PC-9 (cell line): ENCODE data around the gene ATP4A. TPM values are rescaled to one million over a fixed set of nuclear protein-coding genes. Genes with fewer than 3 reads are reported as not detected.

ENCODE experiments used
- BruUV-seq: library from RNA; stranded (reverse); fragments of 400-500 nt; replicated peaks from 2 replicates; lab custom pipeline; 2021; lab: Mats Ljungman, UMichigan
- CTCF ChIA-PET: fragments of 300-600 bp; sonication (Branson Sonifier 250); formaldehyde crosslinking; loops from one replicate; lab custom pipeline; 2022; ENCODE audit warnings: antibody characterized with exemption; lab: Charles Lee
- POLR2A ChIA-PET: fragments of 300-600 bp; sonication (Branson Sonifier 250); formaldehyde crosslinking; loops from one replicate; lab custom pipeline; 2022; ENCODE audit warnings: antibody characterized with exemption; ENCODE audit not compliant: unreplicated experiment; lab: Charles Lee
- DNase-seq, 2 experiments: peaks; one replicate each; pipeline versions ENCODE4 v3.0.0 to v3.0.0-alpha.2; 2015 to 2022; ENCODE audit warnings: mixed read lengths in 1 of 2
- H2AFZ ChIP-seq: fragments of 200-600 bp; sonication (generic); 2 replicates; pipeline ENCODE4 v1.8.1; 2017; ENCODE audit warnings: antibody characterized with exemption
- H3F3A ChIP-seq: fragments of 200-600 bp; sonication (generic); 2 replicates; pipeline ENCODE4 v1.8.1; 2017; ENCODE audit warnings: antibody characterized with exemption, mild to moderate bottlenecking, low read depth; ENCODE audit not compliant: insufficient read depth
- H3K27ac ChIP-seq: fragments of 200-600 bp; sonication (generic); 2 replicates; pipeline ENCODE4 v1.6.1; 2016; ENCODE audit warnings: mixed run types
- H3K27me3 ChIP-seq: fragments of 200-600 bp; sonication (generic); 2 replicates; pipeline ENCODE4 v1.6.1; 2016; ENCODE audit warnings: low read depth, mixed run types; ENCODE audit not compliant: insufficient read depth
- H3K36me3 ChIP-seq: fragments of 200-600 bp; sonication (generic); 2 replicates; pipeline ENCODE4 v1.6.1; 2016; ENCODE audit warnings: low read depth, mixed run types
- H3K4me1 ChIP-seq: fragments of 200-600 bp; sonication (generic); replicated peaks from 2 replicates; pipeline ENCODE4 v1.6.1; 2016; ENCODE audit warnings: mixed run types; ENCODE audit not compliant: insufficient read depth
- H3K4me2 ChIP-seq: fragments of 200-600 bp; sonication (generic); 2 replicates; pipeline ENCODE4 v1.6.1; 2017; ENCODE audit warnings: mixed run types
- H3K4me3 ChIP-seq: fragments of 200-600 bp; sonication (generic); 2 replicates; pipeline ENCODE4 v1.6.1; 2016; ENCODE audit warnings: mixed run types
- H3K79me2 ChIP-seq: fragments of 200-600 bp; sonication (generic); 2 replicates; pipeline ENCODE4 v1.6.1; 2017; ENCODE audit warnings: low read depth, mixed run types
- H3K9me2 ChIP-seq: fragments of 200-600 bp; sonication (generic); 2 replicates; pipeline ENCODE4 v1.8.1; 2017; ENCODE audit warnings: mild to moderate bottlenecking; ENCODE audit not compliant: insufficient read depth
- H3K9me3 ChIP-seq: fragments of 200-600 bp; sonication (generic); 2 replicates; pipeline ENCODE4 v1.8.1; 2016; ENCODE audit warnings: low read depth; ENCODE audit not compliant: insufficient read depth
- H4K20me1 ChIP-seq: fragments of 200-600 bp; sonication (generic); 2 replicates; pipeline ENCODE4 v1.8.1; 2017; ENCODE audit not compliant: insufficient read depth
- EZH2 ChIP-seq: fragments of 200-600 bp; sonication (generic); IDR thresholded peaks from 2 replicates; pipeline ENCODE4 v1.8.0; 2017; ENCODE audit warnings: antibody characterized with exemption, low read depth
- intact Hi-C: fragments of 100-400 bp; cut with micrococcal nuclease; formaldehyde crosslinking; loops from one replicate; pipeline ENCODE4 v1.10.0; 2022; ENCODE audit not compliant: unreplicated experiment
- total RNA-seq: library from RNA; stranded (reverse); gene quantifications from 2 replicates; pipeline ENCODE4 v1.2.3, GENCODE V29; 2021
- TF ChIP-seq, protein P1 (sequence below): fragments of 200-600 bp; sonication (generic); conservative IDR thresholded peaks from 2 replicates; pipeline ENCODE4 v1.6.1; 2017; ENCODE audit warnings: mixed run types, antibody characterized with exemption, mild to moderate bottlenecking, moderate library complexity

Gene ATP4A
- total RNA-seq, 1 experiment from 2014 or later, result not detected

- intact Hi-C loops, result no loop called here
- Histone ChIP-seq H3K79me2 (no peaks in the 10 kb centered on the region), H3K9me2 (no peaks in the 10 kb centered on the region), H3F3A (no peaks in the 10 kb centered on the region), H3K4me2 (no peak overlapping the region), H3K4me1 (no peaks in the 10 kb centered on the region), H2AFZ (no peak overlapping the region), H3K27ac (no peak overlapping the region), H3K36me3 (no peaks in the 10 kb centered on the region), H3K9me3 (no peaks in the 10 kb centered on the region), H4K20me1 (no peaks in the 10 kb centered on the region), H3K4me3 (no peak overlapping the region), H3K27me3 (peaks cover 38% of the 10 kb centered on the region)
- ChIA-PET CTCF (interaction anchor here (0.6 kb wide), 1 partner anchor 25 kb away, joined by 3 read pairs; no protein-coding TSS in a partner anchor), POLR2A (no interaction called here)
- BruUV-seq, result no TSS peak
- TF ChIP-seq, protein P1, sequence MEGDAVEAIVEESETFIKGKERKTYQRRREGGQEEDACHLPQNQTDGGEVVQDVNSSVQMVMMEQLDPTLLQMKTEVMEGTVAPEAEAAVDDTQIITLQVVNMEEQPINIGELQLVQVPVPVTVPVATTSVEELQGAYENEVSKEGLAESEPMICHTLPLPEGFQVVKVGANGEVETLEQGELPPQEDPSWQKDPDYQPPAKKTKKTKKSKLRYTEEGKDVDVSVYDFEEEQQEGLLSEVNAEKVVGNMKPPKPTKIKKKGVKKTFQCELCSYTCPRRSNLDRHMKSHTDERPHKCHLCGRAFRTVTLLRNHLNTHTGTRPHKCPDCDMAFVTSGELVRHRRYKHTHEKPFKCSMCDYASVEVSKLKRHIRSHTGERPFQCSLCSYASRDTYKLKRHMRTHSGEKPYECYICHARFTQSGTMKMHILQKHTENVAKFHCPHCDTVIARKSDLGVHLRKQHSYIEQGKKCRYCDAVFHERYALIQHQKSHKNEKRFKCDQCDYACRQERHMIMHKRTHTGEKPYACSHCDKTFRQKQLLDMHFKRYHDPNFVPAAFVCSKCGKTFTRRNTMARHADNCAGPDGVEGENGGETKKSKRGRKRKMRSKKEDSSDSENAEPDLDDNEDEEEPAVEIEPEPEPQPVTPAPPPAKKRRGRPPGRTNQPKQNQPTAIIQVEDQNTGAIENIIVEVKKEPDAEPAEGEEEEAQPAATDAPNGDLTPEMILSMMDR, result no peak
- DNase-seq, result no peak
Measured at GRCh38 chr19:35562336-35562735, 1.1 kb downstream of the ATP4A start.

DNA sequence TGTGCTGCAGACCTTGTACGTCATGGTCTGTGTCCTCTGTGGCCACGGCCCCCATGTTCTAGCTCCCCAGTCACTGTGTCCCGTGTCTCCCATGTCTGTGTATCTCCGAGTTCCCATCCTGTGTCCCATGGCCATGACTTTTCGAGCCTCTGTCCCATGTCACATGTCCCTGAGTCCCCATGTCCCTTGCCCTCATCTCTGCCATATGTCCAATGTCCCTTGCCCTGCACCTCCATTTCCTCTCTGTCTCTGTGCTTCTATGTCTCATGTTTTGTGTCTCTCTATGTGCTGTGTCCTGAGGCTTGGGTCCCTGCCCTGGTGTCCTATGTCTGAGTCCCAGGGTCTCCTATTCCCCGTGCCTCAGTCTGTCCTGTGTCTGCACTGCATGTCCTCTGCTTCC is 2.0 kb downstream of the ATP4A start:
- H3K9me3 ChIP-seq, result no peaks in the 10 kb centered on the region
- POLR2A ChIA-PET, result no interaction called here
- peaks cover 38% of the 10 kb centered on the region for H3K27me3 ChIP-seq
- no peak overlapping the region for H3K27ac ChIP-seq
- H2AFZ ChIP-seq, result no peak overlapping the region
- TF ChIP-seq, protein P1, result no peak
- TF ChIP-seq EZH2, result no peak
- no peaks in the 10 kb centered on the region for H4K20me1 ChIP-seq
- H3K36me3 ChIP-seq, result no peaks in the 10 kb centered on the region
- no peak overlapping the region for H3K4me3 ChIP-seq
- H3K4me1 ChIP-seq, result no peaks in the 10 kb centered on the region
- H3F3A ChIP-seq, result no peaks in the 10 kb centered on the region; the same call in 1 of the 2 replicates
- DNase-seq, result no peak
- H3K79me2 ChIP-seq, result no peaks in the 10 kb centered on the region
- intact Hi-C loops, result no loop called here
- H3K4me2 ChIP-seq, result no peak overlapping the region
- no TSS peak for BruUV-seq
- H3K9me2 ChIP-seq, result no peaks in the 10 kb centered on the region
- CTCF ChIA-PET, result no interaction called here

DNA sequence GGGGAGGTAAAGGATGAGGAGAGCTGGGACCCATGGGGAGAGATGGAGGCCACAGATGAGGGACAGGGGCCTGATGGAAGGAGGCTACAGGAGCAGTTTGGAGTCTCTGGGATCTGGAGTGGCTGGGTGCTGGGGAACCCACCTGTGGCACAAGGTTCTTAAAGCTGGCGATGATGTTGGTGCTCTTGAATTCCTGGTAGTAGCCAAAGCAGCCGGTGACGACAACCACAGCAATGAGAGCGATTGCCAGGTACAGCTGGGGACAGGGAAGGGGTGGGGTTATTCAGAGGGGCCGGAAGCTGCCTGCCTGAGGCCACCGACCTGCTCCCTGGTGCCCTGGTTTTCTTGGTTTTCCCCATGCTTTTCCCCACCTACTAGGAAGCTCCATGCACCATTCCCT is 2.8 kb downstream of the ATP4A start:
- Histone ChIP-seq H3K4me3 (no peak overlapping the region), H3K9me2 (no peaks in the 10 kb centered on the region), H3K36me3 (no peaks in the 10 kb centered on the region), H3K4me2 (no peak overlapping the region), H3K79me2 (no peaks in the 10 kb centered on the region), H2AFZ (no peak overlapping the region), H4K20me1 (no peaks in the 10 kb centered on the region), H3K4me1 (no peaks in the 10 kb centered on the region), H3K27ac (no peak overlapping the region), H3K9me3 (no peaks in the 10 kb centered on the region), H3F3A (no peaks in the 10 kb centered on the region; the same call in 1 of the 2 replicates), H3K27me3 (peaks cover 38% of the 10 kb centered on the region)
- no peak for TF ChIP-seq EZH2
- TF ChIP-seq, protein P1, result no peak
- ChIA-PET POLR2A (no interaction called here), CTCF (no interaction called here)
- no TSS peak for BruUV-seq
- DNase-seq, result no peak
- intact Hi-C loops, result no loop called here
